Astrocyte of the spinal cord (primary cell): ENCODE data around the gene STPG4.

ENCODE experiments used
- DNase-seq: peaks from one replicate; pipeline ENCODE4 v3.0.0; 2011; ENCODE audit warnings: low read depth, low spot score
- H3K4me3 ChIP-seq: 2 replicates; pipeline ENCODE4 v1.5.1; 2011; ENCODE audit warnings: low read depth, mild to moderate bottlenecking, low read length, moderate library complexity
- CTCF ChIP-seq: IDR thresholded peaks from 2 replicates; pipeline ENCODE4 v1.5.1; 2012; ENCODE audit warnings: low read depth, mild to moderate bottlenecking, low read length, inconsistent platforms
- in situ Hi-C: cut with HindIII; loops from 2 replicates; pipeline ENCODE4 v1.10.0; 2017; ENCODE audit warnings: low sequenced_read_pairs

STPG4 gene

GRCh38 chr2:47098953-47099352 lies 56.2 kb downstream of the STPG4 start:
- no peak overlapping the region for H3K4me3 ChIP-seq
- in situ Hi-C loops, result no loop called here
- DNase-seq, result no peak
- TF ChIP-seq CTCF, result no peak

DNA sequence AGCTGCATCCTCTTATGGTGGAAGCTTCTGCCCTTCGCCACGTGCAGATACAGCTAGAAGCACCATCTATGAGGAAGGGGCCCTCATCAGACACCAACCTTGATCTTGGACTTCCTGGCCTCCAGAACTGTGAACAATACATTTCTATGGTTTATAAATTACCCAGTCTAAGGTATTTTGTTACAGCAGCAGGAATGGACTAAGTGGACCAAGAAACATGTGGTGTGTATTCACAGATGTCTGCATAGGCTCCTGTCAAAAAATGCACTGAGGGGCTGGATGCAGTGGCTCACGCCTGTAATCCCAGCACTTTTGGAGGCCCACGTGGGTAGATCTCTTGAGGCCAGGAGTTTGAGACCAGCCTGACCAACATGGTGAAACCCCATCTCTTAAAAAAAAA lies 57.5 kb downstream of the STPG4 start:
- DNase-seq, result no peak
- TF ChIP-seq CTCF, result no peak
- in situ Hi-C loops, result no loop called here
- H3K4me3 ChIP-seq, result no peak overlapping the region

GRCh38 chr2:47096451-47096850 lies 58.7 kb downstream of the STPG4 start:
- no peak for DNase-seq
- in situ Hi-C loops, result no loop called here
- no peak for TF ChIP-seq CTCF
- no peak overlapping the region for H3K4me3 ChIP-seq

DNA sequence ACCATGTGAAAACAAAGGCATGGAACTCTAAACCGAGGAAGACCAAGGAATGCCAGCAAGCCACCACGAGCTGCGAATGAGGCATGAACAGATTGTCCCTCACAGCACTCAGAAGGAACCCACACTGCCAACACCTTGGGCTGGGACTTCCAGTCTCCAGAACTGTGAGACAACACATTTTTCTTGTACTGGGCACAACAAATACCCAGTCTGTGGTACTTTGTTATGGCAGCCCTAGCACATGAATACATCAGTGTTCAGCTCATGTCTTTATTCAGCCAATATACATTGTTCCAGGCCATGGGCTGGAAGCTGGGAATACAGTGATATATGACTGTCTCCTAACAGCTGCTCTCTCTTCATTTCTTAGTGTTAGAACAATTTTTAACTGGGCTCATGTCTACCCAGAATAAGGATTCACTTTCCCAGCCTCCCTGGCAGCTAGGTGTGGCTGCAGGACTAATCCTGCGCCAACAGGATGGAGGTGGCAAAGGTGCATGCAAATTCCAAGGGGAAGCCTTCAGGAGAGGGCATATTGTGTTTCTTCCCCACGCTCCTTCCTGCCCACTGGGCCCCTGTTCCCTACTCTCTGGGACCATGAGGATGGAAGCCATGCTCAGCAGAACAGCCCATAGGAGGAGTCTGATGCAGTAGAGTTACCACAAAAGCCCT lies 59.6 kb downstream of the STPG4 start:
- DNase-seq, result no peak
- in situ Hi-C loops, result no loop called here
- no peak for TF ChIP-seq CTCF
- no peak overlapping the region for H3K4me3 ChIP-seq

- no peak for TF ChIP-seq CTCF
- H3K4me3 ChIP-seq, result no peak overlapping the region
- in situ Hi-C loops, result no loop called here
- no peak for DNase-seq
Observed at GRCh38 chr2:47094511-47095142, 60.5 kb downstream of the STPG4 start.

DNA sequence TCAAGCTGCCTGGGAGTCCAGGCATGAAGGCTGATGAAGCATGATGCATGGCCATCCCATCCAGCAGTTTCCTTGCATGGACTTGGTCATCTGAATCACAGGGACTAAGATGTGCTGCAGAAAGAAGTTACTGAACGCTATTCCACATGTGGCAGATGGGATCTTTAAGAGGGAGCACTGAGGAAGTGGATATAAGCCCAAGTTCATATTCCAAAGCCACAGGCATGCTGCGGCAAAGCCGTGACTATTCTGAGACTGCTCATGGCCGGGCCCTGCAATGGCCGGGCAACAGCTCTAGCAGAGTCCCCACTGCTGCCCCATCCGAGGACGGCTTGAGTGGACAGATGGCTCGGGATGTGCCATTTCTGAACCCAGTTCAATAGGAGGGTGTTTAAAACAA lies 61.5 kb downstream of the STPG4 start:
- H3K4me3 ChIP-seq, result no peak overlapping the region
- TF ChIP-seq CTCF, result no peak
- in situ Hi-C loops, result no loop called here
- DNase-seq, result no peak
